HG03064 (cell line): ENCODE results near the gene MPZL2.
"Not testable (repeated sequence)": the region's sequence is repeated elsewhere in the genome, so short reads cannot be mapped to it uniquely, and the experiment has no call there.

Experiments used
- ATAC-seq: cut with Tn5 transposase; IDR thresholded peaks from one replicate; pipeline ENCODE4 v1.9.1; 2021; ENCODE audit warnings: low read depth; ENCODE audit not compliant: unreplicated experiment

MPZL2 gene

DNA sequence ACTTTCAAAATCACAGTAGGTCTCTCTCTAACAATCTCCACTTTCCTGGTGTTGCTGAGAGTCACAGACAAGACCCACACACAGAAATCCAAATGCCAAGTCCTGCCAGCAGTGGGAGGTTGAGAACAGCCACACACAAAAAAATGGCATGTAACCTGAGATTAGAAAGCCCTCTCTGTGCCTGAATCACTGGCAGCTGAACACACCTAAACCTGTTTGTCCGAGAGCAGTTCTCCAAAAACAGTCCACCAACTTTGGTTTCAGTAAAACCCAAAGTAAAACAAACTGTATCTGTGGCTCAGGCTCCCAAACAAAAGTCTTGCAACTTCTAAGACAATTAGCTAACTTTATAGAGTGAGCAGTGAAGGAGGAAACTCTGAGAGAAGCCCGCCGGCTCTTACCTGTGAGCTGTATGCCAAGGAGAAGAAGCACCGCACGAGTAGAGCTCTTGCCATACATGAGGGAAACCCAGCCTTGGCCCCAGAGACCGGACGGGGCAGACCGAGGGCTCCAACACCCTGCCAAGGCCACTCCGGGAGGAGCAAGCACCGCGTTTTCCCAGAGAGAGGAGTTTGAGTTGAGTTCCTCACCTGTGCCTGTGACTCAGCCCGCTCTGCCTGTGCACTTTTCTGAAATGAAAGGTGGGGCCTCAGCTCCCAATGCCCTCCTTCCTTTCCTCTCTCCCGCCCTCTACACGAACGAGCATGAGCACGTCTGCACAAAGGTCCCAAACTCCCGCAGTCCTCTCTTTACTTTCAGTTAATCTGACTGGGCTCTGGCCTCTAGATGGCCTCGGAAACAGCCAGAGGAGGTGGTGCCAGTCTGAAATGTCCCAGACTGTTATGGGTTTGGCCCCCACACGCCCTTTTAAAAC is at the start of gene MPZL2:
Gene MPZL2, minus strand, starts transcription at position 603 of the 874 bp plus-strand sequence. Its CDS starts 144 bp downstream, at position 459.
- no peak for ATAC-seq

DNA sequence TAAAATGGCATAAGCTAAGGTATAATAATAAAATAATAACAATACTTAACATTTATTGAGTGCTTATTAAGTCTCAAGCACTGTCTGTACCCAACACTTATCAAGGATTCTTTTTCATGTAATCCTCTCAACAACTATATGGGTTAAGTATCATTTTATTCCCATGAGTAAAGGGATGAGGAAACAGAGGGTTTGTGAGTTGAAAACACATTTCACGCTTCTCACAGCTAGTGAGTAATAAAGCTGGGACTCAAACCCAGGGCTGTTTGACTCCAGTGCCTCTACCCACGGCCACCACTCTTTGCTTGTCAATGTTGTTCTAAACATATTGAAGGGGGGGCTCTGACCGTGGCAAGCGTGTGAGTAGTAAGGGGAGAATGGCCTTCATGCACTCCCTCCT is 49.1 kb upstream of the MPZL2 start:
- no peak for ATAC-seq

DNA sequence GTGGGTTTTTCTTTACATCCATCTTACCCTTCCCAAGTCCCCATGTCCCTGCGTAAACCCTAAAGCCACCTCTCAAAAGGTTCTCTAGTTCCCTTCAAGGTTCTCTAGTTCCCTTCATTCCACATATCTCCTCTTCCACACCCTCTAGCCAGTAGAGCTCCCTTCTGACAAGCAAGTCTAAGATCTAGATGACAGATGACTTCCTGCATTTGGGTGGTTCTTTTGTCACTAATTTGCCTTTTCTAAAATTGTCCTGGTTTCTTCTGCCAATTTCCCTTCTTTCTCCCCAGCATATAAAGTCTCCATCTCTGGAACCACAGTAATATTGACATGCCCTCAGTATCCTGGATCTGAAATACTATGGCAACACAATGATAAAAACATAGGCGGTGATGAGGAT is 48.2 kb upstream of the MPZL2 start:
- ATAC-seq = no peak

DNA sequence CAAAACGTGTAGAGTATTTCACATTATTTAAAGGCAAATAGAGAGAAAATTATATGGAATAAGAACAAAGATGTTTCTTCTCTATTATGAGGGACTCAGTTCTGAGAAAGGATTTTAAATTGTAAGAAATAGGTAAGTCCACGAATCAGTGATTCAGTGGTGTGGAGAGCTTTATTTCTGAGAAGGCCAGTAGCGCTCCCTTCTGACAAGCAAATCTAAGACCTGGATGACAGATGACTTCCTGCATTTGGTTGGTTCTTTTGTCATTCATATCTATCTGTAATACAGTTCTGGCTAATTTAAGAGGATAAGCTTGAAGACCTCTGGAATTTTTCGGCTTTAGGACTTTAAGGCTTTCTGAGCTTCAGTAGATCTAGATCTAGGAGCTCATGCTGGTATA is 47.4 kb upstream of the MPZL2 start:
- no peak for ATAC-seq

DNA sequence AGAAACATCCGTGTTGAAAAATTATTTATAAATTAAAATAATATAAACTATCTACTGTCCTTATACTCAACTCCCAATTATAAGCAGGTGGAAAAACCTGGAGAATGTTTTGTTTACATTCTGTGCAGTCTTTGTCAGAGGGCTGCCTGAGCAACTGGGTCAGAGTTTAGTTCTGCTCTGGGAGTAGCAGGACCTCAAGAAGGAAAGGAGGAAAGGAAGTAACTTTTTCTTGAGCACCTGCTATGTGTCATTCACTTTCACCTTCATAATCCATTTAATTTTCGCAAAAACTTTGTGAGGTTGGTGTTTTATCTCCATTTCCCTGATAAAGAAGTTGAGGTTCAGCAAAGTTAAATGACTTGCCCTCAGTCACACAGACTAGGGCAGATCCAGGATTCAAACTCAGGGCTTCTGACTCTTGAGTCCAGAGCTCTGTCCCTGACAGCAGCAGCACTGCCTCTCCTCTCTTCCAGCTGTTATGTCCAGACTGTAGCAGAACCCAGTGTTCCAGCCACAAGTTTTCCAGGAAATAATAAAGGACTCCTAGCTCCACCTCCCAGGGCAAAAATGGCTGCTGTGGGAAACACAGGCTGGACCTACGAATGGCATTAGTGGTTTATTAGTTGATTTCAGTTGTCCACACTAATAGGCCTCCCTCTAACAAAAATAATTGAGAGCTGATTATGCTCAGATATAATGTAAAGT is 46.8 kb upstream of the MPZL2 start:
- no peak for ATAC-seq

DNA sequence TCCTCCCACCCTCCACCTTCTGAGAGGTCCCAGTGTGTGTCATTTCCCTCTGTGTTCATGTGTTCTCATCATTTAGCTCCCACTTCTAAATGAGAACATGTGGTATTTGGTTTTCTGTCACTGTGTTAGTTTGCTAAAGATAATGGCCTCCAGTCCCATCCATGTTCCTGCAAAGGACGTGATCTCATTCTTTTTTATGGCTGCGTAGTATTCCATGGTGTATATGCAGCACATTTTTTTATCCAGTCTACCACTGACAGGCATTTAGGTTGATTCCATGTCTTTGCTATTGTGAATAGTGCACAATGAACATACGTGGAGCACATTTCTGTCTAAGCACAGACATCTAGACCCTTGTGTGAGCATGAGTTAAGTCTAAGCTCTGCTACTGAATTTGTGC is 46.2 kb upstream of the MPZL2 start:
- no peak for ATAC-seq

DNA sequence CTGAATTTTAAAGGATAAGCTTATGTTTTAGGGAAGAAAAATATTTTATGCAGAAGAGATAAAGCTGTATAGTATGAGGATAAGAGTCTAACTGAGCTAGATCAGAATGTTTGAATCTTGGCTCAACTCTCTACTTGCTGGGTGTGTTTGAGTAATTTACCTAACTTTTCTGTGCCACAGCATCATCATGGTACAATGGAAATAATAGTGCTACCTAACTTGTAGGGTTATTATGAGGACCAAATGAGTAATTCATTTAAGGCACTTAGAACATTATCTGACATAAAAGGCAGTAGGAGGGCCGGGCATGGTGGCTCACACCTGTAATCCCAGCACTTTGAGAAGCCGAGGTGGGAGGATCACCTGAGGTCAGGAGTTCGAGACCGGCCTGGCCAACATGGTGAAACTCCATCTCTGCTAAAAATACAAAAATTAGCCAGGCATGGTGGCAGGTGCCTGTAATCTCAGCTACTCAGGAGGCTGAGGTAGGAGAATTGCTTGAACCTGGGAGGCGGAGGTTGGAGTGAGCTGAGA is 45.0 kb upstream of the MPZL2 start:
- not testable (repeated sequence) for ATAC-seq

DNA sequence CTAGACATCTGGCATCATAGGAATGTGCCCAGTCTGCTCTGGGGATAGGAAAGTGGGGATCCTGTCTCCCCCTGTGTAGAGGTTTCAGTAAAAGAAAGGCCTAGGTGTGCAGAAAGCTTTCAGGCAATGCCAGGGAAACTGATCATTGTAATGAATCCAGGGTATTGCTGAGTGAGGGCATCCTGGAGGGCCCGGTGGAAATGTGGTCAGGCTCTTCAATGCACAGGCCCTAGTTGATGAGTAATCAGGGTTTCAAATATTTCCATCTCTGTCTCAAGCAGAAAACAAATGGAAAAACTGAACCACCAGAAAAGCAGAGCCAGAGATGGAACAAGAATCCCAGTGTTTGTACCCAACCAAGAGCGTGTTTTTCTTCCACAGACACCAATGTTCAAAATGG is 42.5 kb upstream of the MPZL2 start:
- ATAC-seq = no peak

DNA sequence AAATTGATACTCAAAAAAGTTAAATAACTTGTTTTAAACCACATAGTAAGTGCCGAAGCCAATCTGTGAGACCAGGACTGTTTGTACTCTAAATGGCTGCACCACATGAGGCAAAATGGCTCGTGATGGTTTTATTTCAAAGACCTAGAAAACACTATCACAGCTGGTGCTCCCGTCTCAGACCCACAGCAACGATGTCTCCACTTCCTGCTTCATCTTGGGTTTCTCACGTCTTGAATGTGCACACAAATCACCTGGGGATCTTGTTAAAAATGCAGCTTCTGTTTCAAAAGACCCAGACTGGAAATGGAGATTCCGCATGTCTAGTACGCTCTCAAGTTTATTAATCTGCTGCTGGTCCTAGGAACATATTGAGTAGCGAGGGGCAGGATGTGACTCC is 41.6 kb upstream of the MPZL2 start:
- no peak for ATAC-seq

DNA sequence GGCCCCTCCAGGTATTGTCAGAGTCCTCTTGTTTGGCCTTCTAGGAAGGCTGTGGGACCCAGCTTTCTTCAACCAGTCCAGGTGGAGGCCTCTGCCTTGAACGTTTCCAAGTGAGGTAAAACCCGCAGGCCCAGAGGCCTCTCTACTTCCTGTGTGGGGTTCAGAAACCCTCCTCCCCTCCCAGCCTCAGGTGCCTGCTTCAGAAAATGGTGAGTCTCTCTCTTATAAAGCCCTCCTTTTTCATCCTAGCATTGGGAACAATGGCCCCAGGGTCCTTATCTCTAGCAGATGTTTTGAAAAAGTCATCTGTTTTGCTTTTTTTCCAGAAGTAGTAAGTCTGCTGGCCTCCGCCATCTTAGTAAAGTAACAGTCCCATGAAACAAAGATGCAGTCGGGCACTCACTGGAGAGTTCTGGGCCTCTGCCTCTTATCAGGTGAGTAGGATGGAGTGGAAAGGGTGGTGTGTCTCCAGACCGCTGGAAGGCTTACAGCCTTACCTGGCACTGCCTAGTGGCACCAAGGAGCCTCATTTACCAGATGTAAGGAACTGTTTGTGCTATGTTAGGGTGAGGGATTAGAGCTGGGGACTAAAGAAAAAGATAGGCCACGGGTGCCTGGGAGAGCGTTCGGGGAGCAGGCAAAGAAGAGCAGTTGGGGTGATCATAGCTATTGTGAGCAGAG is 40.6 kb upstream of the MPZL2 start, which contains the start of gene CD3E:
Gene CD3E, plus strand, starts transcription at position 163 of the 681 bp plus-strand sequence. Its CDS starts 223 bp downstream, at position 386.
- no peak for ATAC-seq

DNA sequence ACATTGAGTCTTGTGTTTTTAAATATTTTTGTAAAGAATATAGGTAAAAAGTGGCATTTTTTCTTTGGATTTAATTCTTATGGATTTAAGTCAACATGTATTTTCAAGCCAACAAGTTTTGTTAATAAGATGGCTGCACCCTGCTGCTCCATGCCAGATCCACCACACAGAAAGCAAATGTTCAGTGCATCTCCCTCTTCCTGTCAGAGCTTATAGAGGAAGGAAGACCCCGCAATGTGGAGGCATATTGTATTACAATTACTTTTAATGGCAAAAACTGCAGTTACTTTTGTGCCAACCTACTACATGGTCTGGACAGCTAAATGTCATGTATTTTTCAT is 40.1 kb upstream of the MPZL2 start:
- no peak for ATAC-seq

DNA sequence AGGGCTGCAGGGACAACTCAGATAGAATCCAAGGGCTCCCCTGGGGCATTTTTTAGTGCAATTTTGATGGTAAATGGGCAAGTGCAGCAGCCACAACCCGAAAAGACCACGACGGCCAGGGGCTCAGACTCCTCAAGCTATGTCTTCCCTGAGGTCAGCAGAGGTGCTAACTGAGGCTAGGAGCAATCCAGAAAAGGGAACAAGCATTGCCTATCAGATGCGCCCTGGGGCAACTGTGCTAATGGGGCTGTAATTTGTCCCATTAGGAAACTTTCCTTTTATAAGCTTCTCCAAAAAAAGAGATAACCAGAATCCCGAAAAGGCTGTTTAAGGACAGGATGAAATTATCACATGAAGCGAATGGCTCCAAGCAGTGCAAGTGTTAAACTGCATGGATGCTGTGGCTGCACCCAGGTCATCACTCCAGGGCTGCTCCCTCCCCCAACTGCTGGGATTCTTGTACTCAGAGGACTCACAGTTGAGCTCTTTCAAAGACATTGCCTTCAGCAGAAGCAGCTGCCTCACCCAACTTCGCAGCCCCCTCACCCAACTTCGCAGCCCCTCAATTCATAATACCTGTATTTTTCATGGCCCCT is 37.6 kb upstream of the MPZL2 start:
- ATAC-seq = no peak

DNA sequence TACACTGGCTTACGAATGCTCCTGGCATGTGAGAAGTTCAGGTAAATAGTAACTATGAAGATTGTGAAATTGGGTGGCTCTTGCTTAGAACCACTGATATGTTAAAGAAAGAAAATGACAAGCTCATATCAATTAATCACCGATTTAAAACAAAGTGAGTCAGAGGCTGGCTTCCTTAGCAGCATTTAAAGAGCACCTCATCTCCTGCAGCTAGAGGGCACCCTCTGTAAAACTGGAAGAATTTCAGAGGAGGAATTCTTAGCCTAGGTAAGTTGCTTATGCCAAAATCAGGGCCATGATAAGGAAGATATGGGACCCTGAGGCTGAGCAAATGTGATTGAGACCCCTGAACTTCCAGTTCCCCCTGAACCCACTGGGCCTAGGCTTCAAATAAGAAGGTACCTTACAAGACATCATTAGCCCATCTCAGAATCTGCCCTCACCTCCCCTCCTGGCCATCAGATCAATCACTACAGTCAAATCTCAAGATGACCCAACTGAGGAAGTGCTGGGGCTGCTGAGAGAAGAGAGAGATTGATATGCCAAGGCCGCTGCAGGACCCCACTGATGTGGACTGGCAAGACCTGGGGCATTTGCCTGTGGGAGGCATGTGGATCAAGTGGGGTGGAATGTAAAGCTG is 31.8 kb upstream of the MPZL2 start:
- no peak for ATAC-seq

DNA sequence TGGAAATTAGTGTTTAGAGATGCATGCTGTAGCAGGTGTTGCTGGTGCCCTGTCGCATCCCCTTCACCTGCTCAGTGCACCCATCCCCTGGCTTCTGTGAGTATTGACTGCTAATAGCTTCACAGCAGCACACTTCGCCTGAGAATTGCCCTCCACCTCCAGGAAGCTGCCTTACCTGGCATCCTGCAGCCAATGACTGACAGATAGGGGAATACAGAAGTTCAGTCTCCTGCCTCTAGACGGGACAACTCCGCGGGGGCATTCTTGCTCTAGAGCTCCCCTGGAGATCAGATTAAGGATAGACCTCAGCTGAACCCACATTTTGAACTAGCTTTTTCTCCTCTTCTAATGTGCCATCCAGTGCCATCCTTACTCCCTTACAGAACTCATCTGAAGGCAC is 31.1 kb upstream of the MPZL2 start:
- ATAC-seq = no peak

DNA sequence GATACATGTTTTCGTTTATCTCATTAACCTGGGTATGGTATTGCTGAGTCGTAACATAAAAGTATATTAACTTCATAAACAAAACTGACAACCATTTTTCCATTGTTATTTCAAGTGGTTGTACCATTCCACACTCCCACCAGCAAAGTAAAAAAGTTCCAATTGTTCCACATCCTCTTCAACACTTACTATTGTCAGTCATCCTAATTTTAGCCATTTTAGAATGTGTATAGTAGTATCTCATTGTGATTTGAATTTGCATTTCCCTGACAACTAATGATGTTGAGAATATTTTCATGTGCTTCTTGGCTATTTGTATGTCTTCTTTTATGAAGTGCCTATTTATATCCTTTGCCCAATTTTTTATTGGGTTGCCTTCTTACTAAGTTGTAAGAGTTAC is 30.0 kb upstream of the MPZL2 start:
- ATAC-seq = no peak

DNA sequence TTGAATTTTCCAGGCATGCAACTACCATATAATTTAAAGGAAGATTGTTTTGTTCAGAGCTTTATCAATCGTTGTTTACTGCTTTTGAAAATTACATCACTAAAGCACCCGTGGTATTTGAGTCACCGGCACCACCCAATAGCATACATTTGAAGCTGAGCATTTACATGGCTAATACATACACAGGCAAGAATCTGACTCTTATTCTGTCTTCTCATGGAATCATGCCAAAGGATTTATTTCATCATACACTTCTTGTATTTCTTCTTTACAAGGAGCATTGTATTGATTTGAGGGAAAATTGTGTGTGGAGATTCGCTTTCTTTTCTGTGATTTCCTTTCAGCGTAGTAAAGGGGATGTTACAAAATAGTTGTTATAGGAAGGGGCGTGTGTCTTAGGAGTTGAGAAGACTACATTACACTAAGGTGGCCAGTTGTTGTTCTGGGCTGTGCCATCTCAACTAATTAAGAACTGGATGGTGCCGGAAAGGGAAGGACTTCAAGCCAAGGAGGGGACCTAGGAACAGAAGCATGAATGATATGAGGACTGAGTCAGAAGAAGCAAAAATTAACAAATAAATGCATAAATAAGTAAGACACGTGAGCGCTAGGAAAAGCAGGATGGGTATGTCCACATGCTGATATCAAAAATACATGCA is 27.5 kb upstream of the MPZL2 start:
- ATAC-seq = no peak

DNA sequence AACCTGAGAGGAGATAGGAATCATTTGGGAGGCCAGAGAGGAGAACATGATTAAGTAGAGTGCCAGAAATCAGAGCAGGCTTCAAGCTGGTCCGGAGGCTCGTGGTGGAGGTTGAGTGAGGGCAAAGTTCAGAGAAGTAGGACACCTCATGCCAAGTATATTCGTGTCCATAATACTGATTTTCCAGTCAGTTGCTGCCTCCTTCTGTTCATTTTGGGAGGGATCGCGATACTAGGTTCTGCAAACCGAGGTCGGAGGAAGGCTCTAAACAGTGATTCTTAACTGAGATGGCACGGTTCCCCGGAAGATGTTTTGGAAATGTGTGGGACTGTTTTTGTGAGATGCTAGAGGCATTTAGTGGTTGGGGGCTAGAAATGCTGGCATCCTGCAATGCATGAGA is 26.8 kb upstream of the MPZL2 start:
- no peak for ATAC-seq

DNA sequence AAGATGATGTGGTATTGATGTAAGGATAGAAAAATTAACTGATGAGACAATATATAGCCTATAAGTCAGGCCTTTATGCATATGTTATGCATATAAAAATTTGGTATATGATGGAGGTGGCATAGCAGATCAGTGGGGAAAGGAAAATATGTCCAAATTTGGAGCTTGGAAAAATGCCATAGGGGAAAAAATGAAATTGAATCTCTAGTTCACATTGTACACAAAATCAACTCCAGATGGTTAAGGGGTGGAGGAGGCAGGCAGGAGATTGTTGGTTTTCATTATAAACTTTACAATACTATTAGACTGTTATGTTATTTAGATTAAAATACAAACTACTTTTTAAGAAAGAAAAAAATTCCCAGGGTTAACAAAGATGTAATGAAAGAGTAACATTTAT is 25.3 kb upstream of the MPZL2 start:
- no peak for ATAC-seq

DNA sequence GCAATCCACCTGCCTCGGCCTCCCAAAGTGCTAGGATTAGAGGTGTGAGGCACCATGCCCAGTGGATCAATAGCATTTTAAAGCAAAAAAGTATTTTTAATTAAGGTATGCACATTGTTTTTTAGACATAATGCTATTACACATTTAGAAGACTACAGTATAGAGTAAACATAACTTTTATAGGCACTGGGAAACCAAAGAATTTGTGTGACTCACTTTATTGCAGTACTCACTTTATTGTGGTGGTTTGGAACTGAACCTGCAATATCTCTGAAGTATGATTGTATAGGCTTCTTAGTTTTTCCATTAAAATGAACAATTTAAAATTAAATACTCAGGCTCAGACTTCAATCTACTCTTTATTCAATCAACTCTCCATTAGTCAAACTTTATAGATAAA is 22.9 kb upstream of the MPZL2 start:
- no peak for ATAC-seq

DNA sequence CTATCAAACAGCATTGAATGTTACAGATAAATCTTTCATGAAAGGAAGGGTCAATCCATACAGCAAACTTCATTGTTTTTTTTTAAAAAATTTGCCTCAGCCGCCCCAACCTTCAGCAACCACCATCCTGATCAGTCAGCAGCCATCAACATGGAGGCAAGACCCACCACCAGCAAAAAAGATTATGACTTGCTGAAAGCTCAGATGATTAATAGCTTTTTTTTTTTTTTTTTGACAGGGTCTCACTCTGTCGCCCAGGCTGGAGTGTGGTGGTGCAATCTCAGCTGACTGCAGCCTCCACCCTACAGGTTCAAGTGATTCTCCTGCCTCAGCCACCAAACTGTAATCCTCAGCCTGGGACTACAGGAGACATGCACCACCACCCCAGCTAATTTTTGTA is 22.4 kb upstream of the MPZL2 start:
- ATAC-seq = no peak
